Fibroblast of villous mesenchyme (primary cell): ENCODE results near the gene TPM3. TPM values are rescaled to one million over a fixed set of nuclear protein-coding genes. Genes with fewer than 3 reads are reported as not detected.

Source experiments
- DNase-seq: peaks from one replicate; pipeline ENCODE4 v3.0.0-alpha.2; 2010; ENCODE audit warnings: low read depth
- H3K4me3 ChIP-seq: 2 replicates; pipeline ENCODE4 v1.5.1; 2011; ENCODE audit warnings: low read depth, mild to moderate bottlenecking, low read length
- total RNA-seq: library from RNA; depleted of rRNA; stranded (reverse); fragments of >200 nt; gene quantifications from 2 replicates; pipeline ENCODE4 v1.2.3, GENCODE V29; 2012
- TF ChIP-seq, protein P1 (sequence below): IDR thresholded peaks from 2 replicates; pipeline ENCODE4 v1.5.1; 2012; ENCODE audit warnings: low read depth, mild to moderate bottlenecking, low read length; ENCODE audit not compliant: insufficient read depth

The TPM3 gene
- total RNA-seq, 1 donor = 503 TPM

DNA sequence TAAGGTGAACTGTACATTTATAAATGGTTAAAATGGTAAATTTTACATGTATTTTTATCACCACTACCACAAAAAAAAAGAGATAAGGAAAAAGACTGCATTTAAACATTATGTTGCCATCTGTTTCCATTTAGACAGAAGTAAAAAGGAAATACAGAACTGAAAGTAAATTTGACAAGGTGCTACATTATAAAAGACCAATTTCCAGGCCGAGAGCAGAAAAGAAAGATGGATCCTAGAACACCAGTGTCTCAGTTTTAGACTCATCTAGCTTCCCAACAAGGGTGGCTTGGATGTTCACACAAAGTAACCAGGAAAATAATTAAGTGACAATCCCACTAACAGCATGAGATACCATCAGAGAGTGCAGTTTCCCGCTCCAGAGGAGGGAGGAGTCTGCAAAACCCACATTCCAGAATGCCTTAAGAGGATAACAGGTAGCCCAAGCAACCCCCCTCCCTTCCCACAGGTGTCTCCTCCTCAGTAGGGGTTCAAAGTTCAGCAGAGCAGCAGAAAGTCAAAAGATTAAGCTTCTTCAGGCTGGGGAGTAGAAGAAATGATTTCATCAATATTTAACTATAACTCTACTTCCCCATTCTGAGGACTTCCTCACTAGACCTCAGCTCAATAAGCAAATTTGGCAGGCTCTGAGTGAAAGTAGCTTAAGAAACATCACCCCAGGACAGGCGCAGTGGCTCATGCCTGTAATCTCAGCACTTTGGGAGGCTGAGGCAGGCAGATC lies 11.8 kb downstream of the TPM3 start:
- DNase-seq = no peak
- TF ChIP-seq, protein P1, sequence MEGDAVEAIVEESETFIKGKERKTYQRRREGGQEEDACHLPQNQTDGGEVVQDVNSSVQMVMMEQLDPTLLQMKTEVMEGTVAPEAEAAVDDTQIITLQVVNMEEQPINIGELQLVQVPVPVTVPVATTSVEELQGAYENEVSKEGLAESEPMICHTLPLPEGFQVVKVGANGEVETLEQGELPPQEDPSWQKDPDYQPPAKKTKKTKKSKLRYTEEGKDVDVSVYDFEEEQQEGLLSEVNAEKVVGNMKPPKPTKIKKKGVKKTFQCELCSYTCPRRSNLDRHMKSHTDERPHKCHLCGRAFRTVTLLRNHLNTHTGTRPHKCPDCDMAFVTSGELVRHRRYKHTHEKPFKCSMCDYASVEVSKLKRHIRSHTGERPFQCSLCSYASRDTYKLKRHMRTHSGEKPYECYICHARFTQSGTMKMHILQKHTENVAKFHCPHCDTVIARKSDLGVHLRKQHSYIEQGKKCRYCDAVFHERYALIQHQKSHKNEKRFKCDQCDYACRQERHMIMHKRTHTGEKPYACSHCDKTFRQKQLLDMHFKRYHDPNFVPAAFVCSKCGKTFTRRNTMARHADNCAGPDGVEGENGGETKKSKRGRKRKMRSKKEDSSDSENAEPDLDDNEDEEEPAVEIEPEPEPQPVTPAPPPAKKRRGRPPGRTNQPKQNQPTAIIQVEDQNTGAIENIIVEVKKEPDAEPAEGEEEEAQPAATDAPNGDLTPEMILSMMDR = no peak
- H3K4me3 ChIP-seq = no peak overlapping the region

DNA sequence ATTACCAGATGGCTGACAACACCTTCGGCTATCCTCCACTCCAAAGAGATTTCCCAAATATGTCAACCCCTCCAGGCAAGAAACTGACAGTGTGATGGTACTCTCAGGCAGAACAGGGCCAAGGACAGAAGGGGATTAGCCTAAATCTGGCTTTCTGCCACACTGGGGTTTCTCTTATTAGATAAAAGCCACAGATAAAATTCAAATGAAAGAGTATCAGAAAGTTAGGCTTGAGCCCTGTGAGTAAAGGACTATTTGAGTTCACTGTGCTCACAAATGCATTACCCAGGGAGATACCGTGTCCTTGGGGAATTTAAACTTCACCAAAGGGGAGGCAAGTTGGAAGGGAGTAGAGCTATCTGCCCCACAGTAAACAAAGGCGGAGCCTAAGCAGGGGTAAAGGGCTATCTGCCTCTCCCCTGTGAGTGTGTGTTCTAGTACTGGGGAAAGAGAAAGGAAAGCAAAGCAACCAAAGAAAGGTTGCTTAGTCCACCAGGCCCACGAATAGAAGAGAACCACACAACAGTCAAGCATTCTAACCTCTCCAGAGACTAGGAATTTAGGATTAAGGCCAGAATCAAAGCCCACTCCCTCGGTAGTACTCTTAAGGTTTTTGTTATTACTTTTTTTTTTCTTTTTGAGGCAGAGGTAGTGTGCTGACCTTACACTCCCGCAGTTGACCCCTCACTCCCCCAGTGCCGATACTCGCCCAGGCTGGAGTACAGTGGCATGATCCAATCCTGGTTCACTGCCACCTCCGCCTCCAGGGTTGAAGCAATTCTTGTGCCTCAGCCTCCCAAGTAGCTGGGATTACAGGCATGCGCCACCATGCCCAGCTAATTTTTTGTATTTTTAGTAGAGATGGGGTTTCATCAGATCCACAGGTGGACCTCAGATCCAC lies 12.7 kb downstream of the TPM3 start:
- TF ChIP-seq, protein P1 = no peak
- H3K4me3 ChIP-seq = peak overlapping the region; percentile 24
- DNase-seq = peak; percentile 45

DNA sequence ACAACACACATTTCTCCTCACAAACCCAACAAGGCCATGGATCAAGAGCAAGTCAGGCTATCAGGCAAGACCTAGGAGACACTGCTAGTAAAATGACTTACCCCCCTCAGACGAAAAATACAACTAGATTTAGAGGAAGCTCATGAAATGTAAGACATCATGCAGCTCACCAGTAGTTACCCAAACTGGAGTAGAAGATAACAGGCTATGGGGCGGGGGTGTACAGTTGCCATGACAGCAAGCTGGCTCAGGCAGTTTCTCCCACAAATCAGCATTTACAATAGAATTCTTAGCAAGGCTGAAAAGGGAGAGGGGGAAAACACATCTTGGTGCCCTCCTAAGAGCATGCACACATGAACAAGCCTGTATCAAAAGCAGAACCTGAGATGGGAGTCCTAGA lies 13.9 kb downstream of the TPM3 start:
- DNase-seq = no peak
- no peak overlapping the region for H3K4me3 ChIP-seq
- TF ChIP-seq, protein P1 = no peak

DNA sequence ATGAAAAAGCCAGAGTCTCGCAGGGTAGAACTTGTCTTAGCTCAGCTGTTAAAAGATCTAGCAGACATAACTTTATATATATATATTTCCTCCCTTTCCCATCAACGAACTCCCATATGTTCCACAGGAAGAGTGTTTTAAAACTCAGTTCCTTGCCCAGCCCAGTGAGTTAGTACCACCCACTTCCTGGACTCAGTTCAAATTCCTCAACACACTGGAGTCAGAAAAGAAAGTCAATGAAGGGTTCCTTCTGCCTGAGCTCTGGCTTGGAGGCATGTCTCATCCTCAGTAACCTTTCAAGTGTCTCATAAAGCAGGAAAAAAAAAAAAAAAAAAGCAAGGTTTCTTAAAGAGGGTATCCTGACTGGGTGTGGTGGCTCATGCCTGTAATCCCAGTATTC lies 15.6 kb downstream of the TPM3 start:
- peak; percentile 83 for DNase-seq
- no peak overlapping the region for H3K4me3 ChIP-seq
- TF ChIP-seq, protein P1 = no peak

DNA sequence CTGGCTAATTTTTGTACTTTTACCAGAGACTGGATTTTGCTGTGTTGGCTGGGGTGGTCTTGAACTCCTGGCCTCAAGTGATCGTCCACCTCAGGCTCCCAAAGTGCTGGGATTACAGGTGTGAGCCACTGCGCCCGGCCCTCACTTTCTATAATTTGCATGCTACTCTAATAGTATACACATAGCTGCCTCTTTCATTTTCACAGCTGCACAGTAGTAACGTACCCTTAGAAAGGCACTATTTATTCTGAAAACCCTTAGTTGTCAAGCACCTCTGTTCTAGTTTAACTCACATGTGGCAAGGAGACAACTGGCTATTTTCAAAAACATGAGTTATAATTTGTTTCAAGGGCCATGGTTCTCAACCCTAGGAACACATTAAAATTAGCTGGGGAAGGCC lies 17.2 kb downstream of the TPM3 start:
- H3K4me3 ChIP-seq = no peak overlapping the region
- DNase-seq = no peak
- TF ChIP-seq, protein P1 = no peak

DNA sequence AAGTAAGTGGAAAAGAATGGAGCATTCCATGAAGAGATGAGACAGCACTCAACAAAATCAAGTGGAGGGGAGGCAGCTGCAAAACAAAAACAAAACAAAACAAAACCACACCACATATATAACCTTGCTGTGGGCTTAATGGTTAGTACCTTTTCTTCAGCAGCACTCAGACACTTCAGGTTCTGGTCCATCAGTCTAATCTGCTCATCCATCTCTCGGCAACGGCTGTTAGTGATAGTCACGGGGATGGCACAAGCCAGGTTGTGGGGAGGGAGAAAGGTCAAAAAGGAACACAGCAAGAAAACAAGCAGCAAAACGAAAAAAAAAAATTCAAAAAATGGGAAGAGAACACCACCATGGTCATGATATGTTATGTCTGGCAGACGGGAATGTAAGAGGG lies 20.0 kb downstream of the TPM3 start:
- H3K4me3 ChIP-seq = no peak overlapping the region
- DNase-seq = no peak
- TF ChIP-seq, protein P1 = no peak
